ENCODE results near the gene RAB2B. TPM values are rescaled to one million over a fixed set of nuclear protein-coding genes. Genes with fewer than 3 reads are reported as not detected.

RAB2B gene
- total RNA-seq, 1 donor from 2014 or later = 19.4 TPM

GRCh38 chr14:21437063-21437901 lies 39.5 kb downstream of the RAB2B start:
- H3K4me1 ChIP-seq = peaks cover 29% of the 10 kb centered on the region
- intact Hi-C loops (cut with DNase I) = no loop called here
- H3K4me3 ChIP-seq = peak overlapping the region; percentile 63 to 92
- H3K36me3 ChIP-seq = no peaks in the 10 kb centered on the region
- no peak for TF ChIP-seq CTCF (IDR thresholded peaks at IDR 0.05)
- peak; percentile 80 to 95 for TF ChIP-seq POLR2AphosphoS5 (IDR thresholded peaks at IDR 0.05; ENCODE audit: insufficient read depth in 1 of 2, low read depth in 1 of 2)
- TF ChIP-seq POLR2A (IDR thresholded peaks at IDR 0.05) = no peak
- peak in 1 of 2 donors; percentile 96 for DNase-seq (ENCODE audit: extremely low spot score in 2 of 2)
- peak overlapping the region; percentile 91 for H3K27ac ChIP-seq
- H3K27me3 ChIP-seq = no peaks in the 10 kb centered on the region
- H3K9me3 ChIP-seq = no peaks in the 10 kb centered on the region

DNA sequence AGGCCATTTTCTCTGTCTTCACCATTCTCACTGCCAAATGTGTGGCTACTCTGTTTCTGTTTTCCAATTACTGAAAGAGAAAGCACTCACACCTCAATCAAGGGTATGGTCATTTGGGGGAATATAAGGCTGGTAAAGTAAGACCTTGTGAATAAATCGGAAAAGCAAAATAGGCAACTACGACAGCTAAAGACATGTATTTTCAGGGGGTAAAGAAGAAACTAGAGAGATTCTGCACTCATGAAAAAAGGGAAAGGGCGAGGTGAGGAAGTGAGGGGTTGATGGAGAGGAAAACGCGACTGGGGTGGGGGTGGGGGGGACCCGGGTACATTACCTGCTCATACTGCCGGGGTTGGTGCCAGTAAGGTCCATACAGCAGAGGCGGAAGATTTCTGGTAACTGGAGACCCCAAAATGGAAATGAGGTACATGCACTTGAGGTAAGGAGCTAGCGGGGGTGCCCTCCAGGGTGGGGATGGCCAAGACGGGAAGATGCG lies 40.1 kb downstream of the RAB2B start:
- Histone ChIP-seq H3K27ac (peak overlapping the region; percentile 91), H3K9me3 (no peaks in the 10 kb centered on the region), H3K4me1 (peaks cover 29% of the 10 kb centered on the region), H3K27me3 (no peaks in the 10 kb centered on the region), H3K4me3 (peak overlapping the region; percentile 63 to 92), H3K36me3 (no peaks in the 10 kb centered on the region)
- TF ChIP-seq POLR2AphosphoS5 (IDR thresholded peaks at IDR 0.05; ENCODE audit: insufficient read depth in 1 of 2, low read depth in 1 of 2) (no peak), CTCF (IDR thresholded peaks at IDR 0.05) (no peak), POLR2A (IDR thresholded peaks at IDR 0.05) (no peak)
- intact Hi-C loops (cut with DNase I) = no loop called here
- DNase-seq (ENCODE audit: extremely low spot score in 2 of 2) = no peak

DNA sequence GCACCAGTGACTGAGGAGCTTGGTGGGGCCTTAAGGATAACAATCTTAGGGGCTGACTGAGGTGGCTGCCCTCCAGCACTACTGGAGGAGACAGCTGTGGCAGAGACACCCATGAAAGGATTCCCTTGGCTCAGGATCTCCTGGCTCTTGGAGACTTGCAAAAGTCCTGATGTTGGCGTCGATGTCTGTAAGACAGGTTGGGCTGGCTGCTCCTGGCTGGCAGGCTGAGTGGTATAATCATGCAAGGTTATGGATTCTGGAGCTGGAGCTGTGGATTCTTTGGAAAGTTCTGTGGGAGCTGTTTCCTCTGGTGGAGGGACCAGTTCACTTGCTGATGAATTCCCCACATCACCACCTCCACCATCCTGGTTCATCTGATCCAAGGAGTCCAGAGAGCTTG lies 45.6 kb downstream of the RAB2B start:
- H3K9me3 ChIP-seq = no peaks in the 10 kb centered on the region
- intact Hi-C loops (cut with DNase I) = no loop called here
- no peak overlapping the region for H3K27ac ChIP-seq
- H3K4me1 ChIP-seq = peaks cover 15% of the 10 kb centered on the region
- H3K27me3 ChIP-seq = no peaks in the 10 kb centered on the region
- DNase-seq (ENCODE audit: extremely low spot score in 2 of 2) = no peak
- no peak for TF ChIP-seq POLR2A (IDR thresholded peaks at IDR 0.05)
- TF ChIP-seq POLR2AphosphoS5 (IDR thresholded peaks at IDR 0.05; ENCODE audit: insufficient read depth in 1 of 2, low read depth in 1 of 2) = no peak
- H3K4me3 ChIP-seq = no peak overlapping the region
- peaks cover 0 to 50% of the 10 kb centered on the region in 2 donors for H3K36me3 ChIP-seq

DNA sequence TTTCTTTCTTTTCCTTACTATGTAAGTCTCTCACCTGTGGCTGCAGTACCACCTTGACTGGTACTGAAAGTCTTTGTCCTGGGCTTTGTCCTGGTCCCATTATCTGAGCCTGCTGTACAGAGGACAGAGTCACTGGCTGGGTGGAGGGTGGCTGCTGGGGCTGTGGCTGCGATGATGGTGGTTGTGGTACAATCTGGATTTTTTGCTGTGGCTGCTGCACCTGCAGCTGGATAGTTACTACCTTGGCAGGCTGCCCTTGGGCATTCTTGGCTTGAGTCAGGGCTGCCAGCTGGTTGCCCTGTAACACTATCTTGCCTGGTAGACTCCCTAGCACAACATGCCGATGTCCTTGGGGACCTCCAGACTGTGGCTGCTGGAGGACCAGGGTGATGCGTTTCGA lies 47.8 kb downstream of the RAB2B start:
- intact Hi-C loops (cut with DNase I) = no loop called here
- Histone ChIP-seq H3K36me3 (peaks cover 0 to 72% of the 10 kb centered on the region in 2 donors), H3K27ac (no peak overlapping the region), H3K4me3 (no peak overlapping the region), H3K27me3 (no peaks in the 10 kb centered on the region), H3K4me1 (no peaks in the 10 kb centered on the region), H3K9me3 (no peaks in the 10 kb centered on the region)
- DNase-seq (ENCODE audit: extremely low spot score in 2 of 2) = no peak
- no peak for TF ChIP-seq POLR2AphosphoS5 (IDR thresholded peaks at IDR 0.05; ENCODE audit: insufficient read depth in 1 of 2, low read depth in 1 of 2)
- no peak for TF ChIP-seq POLR2A (IDR thresholded peaks at IDR 0.05)
- no peak for TF ChIP-seq CTCF (IDR thresholded peaks at IDR 0.05)

DNA sequence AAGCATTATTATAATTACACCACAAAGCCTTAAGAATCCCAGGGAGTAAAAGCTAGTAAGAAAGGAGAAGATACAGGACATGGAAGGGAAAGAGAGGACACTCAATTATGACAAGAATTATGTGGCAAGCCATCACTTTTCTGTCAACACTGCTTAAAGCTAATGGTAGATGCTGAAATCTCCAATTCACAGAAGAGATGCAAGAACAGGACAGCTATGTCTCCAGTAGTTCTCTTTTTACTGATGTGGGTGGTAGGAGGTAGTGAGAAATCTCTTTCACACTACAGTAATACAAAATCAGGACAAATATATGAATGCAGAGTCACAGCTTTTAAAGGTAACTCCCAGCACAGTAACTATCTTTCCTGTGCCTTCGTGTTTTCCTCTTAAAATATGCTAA lies 50.1 kb downstream of the RAB2B start:
- H3K36me3 ChIP-seq = peaks cover 0 to 92% of the 10 kb centered on the region in 2 donors
- DNase-seq (ENCODE audit: extremely low spot score in 2 of 2) = no peak
- H3K27ac ChIP-seq = no peak overlapping the region
- no peaks in the 10 kb centered on the region for H3K27me3 ChIP-seq
- H3K9me3 ChIP-seq = no peaks in the 10 kb centered on the region
- no peaks in the 10 kb centered on the region for H3K4me1 ChIP-seq
- intact Hi-C loops (cut with DNase I) = no loop called here
- TF ChIP-seq POLR2A (IDR thresholded peaks at IDR 0.05) (no peak), CTCF (IDR thresholded peaks at IDR 0.05) (no peak), POLR2AphosphoS5 (IDR thresholded peaks at IDR 0.05; ENCODE audit: insufficient read depth in 1 of 2, low read depth in 1 of 2) (no peak)
- H3K4me3 ChIP-seq = no peak overlapping the region
